RPMI8226 (cell line): ENCODE data around the gene FAM81B.

Experiments used
- DNase-seq: peaks from one replicate; pipeline ENCODE4 v3.0.0-alpha.2; 2015

Gene FAM81B

GRCh38 chr5:95486191-95486590, 95.0 kb downstream of the FAM81B start:
- no peak for DNase-seq

DNA sequence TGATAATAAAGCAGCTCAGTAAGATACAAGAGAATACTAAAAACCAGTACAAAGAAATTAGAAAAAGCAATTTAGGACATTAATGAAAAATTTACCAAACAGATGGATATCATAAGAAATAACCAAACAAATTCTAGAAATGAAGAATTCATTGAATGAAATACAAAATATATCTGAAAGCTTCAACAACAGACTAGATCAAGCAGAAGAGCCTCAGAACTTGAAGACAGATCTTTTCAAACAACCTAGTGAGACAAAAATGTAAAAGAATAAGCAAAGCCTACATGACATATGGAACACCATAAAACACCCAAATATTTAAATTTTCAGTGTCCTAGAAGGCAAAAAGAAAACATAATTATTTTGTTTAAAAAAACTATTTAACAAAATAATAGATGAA, 96.7 kb downstream of the FAM81B start:
- no peak for DNase-seq
